ENCODE data around the gene CD247. TPM values are rescaled to one million over a fixed set of nuclear protein-coding genes. Genes with fewer than 3 reads are reported as not detected.

Gene CD247
- total and polyA plus RNA-seq, 2 experiments from 2014 or later = not detected

DNA sequence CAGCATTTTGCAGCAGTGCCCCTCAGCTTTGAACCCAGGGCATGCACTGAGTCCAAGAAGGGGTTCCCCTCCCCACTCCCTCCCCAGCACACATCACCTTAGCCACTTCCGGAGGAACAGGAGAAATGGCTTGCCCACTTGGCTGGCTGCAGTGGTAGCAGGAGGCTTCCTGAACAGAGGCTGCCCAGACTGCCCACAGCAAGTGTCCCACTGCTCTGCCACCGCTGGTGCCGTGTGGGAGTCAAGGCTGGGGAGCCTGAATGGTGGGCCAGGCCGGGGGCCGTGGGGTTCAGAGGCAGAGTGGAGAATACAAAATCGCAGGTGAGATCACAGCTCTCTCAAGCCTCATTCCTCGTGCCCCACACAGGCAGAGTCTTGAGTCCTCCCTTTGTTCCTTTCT is 34.5 kb downstream of the CD247 start:
- TF ChIP-seq EZH2phosphoT487 (IDR thresholded peaks at IDR 0.05; ENCODE audit: insufficient read depth, low read depth) = no peak
- TF ChIP-seq EZH2 (IDR thresholded peaks at IDR 0.05; ENCODE audit: insufficient read depth, poor library complexity, severe bottlenecking) = no peak
- no peaks in the 10 kb centered on the region for H3K9me3 ChIP-seq (ENCODE audit: low read depth)
- H3F3A ChIP-seq (ENCODE audit: insufficient read depth) = no peaks in the 10 kb centered on the region
- no peaks in the 10 kb centered on the region for H3K79me2 ChIP-seq (ENCODE audit: insufficient read depth)
- H3K9me2 ChIP-seq (ENCODE audit: insufficient read depth) = no peaks in the 10 kb centered on the region
- no peaks in the 10 kb centered on the region for H3K36me3 ChIP-seq (ENCODE audit: low read depth)
- no peak overlapping the region for H3K9ac ChIP-seq
- 65% methylated on average over 7 of the region's 7 CpGs for WGBS, 2 experiments (ENCODE audit: low coverage in 1 of 2, low lambda C conversion rate in 2 of 2, missing lambda C conversion rate in 2 of 2)
- no peaks in the 10 kb centered on the region for H4K20me1 ChIP-seq (ENCODE audit: insufficient read depth)
- H3K4me1 ChIP-seq (ENCODE audit: insufficient read depth) = no peaks in the 10 kb centered on the region
- no peak overlapping the region for H3K4me3 ChIP-seq
- no peak for DNase-seq
- H3K27ac ChIP-seq = no peak overlapping the region
- no peak overlapping the region for H3K4me2 ChIP-seq (ENCODE audit: unreplicated experiment)
- H2AFZ ChIP-seq = no peak overlapping the region
- peaks cover 22% of the 10 kb centered on the region; the same call in 1 of the 2 replicates for H3K27me3 ChIP-seq (replicated peaks; ENCODE audit: insufficient read depth)
- in situ Hi-C loops (cut with MboI) = no loop called here

DNA sequence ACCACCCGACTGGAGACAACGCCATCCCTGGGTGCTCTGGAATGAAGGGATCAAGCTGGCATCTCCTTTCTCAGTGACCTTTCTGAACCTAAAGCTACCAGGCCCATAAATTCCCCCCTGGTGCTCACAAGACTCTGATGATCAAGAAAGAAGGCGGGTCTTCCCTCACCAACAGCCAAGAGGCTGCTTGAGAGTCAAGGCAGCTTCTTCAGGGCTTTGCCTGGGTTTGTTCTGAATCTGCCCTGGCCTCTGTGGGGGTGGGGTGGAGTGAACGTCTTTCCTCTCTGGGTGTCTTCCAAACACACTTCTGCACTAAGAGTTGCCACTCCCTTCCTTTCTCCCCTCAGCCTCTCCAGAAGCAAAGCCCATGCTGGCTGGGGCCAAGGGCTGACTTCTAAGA is 36.1 kb downstream of the CD247 start:
- in situ Hi-C loops (cut with MboI) = no loop called here
- Histone ChIP-seq H3K4me3 (no peak overlapping the region), H3K36me3 (ENCODE audit: low read depth) (no peaks in the 10 kb centered on the region), H3K27me3 (replicated peaks; ENCODE audit: insufficient read depth) (peaks cover 28% of the 10 kb centered on the region; the same call in 1 of the 2 replicates), H4K20me1 (ENCODE audit: insufficient read depth) (no peaks in the 10 kb centered on the region), H3K79me2 (ENCODE audit: insufficient read depth) (no peaks in the 10 kb centered on the region), H3K9me2 (ENCODE audit: insufficient read depth) (no peaks in the 10 kb centered on the region), H3K4me1 (ENCODE audit: insufficient read depth) (no peaks in the 10 kb centered on the region), H3K4me2 (ENCODE audit: unreplicated experiment) (no peak overlapping the region), H3K9me3 (ENCODE audit: low read depth) (no peaks in the 10 kb centered on the region), H2AFZ (no peak overlapping the region), H3K9ac (no peak overlapping the region), H3K27ac (no peak overlapping the region), H3F3A (ENCODE audit: insufficient read depth) (no peaks in the 10 kb centered on the region)
- TF ChIP-seq EZH2phosphoT487 (IDR thresholded peaks at IDR 0.05; ENCODE audit: insufficient read depth, low read depth) (no peak), EZH2 (IDR thresholded peaks at IDR 0.05; ENCODE audit: insufficient read depth, poor library complexity, severe bottlenecking) (no peak)
- 27 to 41% methylated on average over 4 of the region's 4 CpGs for WGBS, 2 experiments (ENCODE audit: low coverage in 1 of 2, low lambda C conversion rate in 2 of 2, missing lambda C conversion rate in 2 of 2)
- DNase-seq = no peak

DNA sequence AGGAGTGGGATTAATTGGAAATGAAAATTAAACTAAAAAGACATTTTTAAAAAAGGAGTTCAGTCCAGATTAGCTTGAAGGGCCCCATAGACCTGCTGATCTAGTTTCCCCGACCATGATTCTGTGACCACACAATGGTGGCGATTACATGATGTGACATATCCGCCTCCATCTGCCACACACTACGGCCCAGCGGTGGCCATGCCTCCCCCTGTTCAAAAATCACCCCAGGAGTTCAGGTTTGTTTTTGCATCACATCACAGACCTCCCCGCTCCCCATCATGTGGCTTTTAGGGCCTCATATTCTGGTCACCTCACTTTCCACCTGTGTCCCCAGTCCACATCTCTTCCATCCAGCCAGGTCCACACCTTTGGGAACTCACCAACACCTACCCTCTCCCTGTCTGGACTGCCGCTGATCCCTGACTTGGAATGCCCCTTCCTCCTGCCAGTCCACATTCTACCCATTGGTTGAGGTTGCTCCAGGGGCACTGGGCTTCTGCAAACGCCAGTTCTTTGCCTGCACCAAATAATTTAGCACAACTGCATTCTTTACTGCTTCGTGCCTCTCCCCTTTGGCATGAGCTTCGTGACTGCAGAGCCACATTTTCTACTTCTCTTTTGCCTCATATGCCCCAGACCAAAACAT is 38.9 kb downstream of the CD247 start:
- Histone ChIP-seq H3F3A (ENCODE audit: insufficient read depth) (no peaks in the 10 kb centered on the region), H3K36me3 (ENCODE audit: low read depth) (no peaks in the 10 kb centered on the region), H3K79me2 (ENCODE audit: insufficient read depth) (no peaks in the 10 kb centered on the region), H4K20me1 (ENCODE audit: insufficient read depth) (no peaks in the 10 kb centered on the region), H3K4me3 (no peak overlapping the region), H3K4me2 (ENCODE audit: unreplicated experiment) (no peak overlapping the region), H3K4me1 (ENCODE audit: insufficient read depth) (no peaks in the 10 kb centered on the region), H2AFZ (no peak overlapping the region), H3K9ac (no peak overlapping the region), H3K9me3 (ENCODE audit: low read depth) (no peaks in the 10 kb centered on the region), H3K27ac (no peak overlapping the region), H3K9me2 (ENCODE audit: insufficient read depth) (no peaks in the 10 kb centered on the region), H3K27me3 (replicated peaks; ENCODE audit: insufficient read depth) (peaks cover 35% of the 10 kb centered on the region)
- TF ChIP-seq EZH2phosphoT487 (IDR thresholded peaks at IDR 0.05; ENCODE audit: insufficient read depth, low read depth) (no peak), EZH2 (IDR thresholded peaks at IDR 0.05; ENCODE audit: insufficient read depth, poor library complexity, severe bottlenecking) (no peak)
- in situ Hi-C loops (cut with MboI) = no loop called here
- no peak for DNase-seq
- WGBS, 2 experiments (ENCODE audit: low coverage in 1 of 2, low lambda C conversion rate in 2 of 2, missing lambda C conversion rate in 2 of 2) = 35 to 46% methylated on average over 10 of the region's 10 CpGs

DNA sequence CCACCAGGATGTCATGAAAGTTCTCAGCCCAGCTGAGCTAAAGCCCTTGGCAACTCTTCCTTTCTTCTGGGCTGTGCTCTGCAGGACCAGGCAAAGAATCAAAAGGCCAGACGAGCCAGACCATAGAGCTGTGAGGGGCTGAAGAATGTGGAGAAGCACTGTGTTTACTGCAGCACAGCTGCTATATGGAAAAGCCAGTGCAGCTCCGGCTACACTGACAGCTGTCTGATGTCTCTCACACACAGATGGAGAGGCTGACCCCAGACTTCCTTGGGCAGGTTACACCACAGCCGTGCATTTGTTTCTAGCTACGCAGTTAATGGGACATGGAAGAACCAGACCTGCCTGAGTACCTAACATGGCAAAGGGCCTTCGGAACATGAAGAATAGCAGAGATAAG is 40.3 kb downstream of the CD247 start:
- in situ Hi-C loops (cut with MboI) = no loop called here
- H3K9me2 ChIP-seq (ENCODE audit: insufficient read depth) = no peaks in the 10 kb centered on the region
- no peak overlapping the region for H3K4me3 ChIP-seq
- no peak for TF ChIP-seq EZH2 (IDR thresholded peaks at IDR 0.05; ENCODE audit: insufficient read depth, poor library complexity, severe bottlenecking)
- no peak for TF ChIP-seq EZH2phosphoT487 (IDR thresholded peaks at IDR 0.05; ENCODE audit: insufficient read depth, low read depth)
- no peak overlapping the region for H3K4me2 ChIP-seq (ENCODE audit: unreplicated experiment)
- no peak overlapping the region for H3K27ac ChIP-seq
- no peaks in the 10 kb centered on the region for H3K79me2 ChIP-seq (ENCODE audit: insufficient read depth)
- H2AFZ ChIP-seq = no peak overlapping the region
- 17 to 19% methylated on average over 5 of the region's 5 CpGs for WGBS, 2 experiments (ENCODE audit: low coverage in 1 of 2, low lambda C conversion rate in 2 of 2, missing lambda C conversion rate in 2 of 2)
- no peaks in the 10 kb centered on the region for H3F3A ChIP-seq (ENCODE audit: insufficient read depth)
- H3K9me3 ChIP-seq (ENCODE audit: low read depth) = no peaks in the 10 kb centered on the region
- H3K36me3 ChIP-seq (ENCODE audit: low read depth) = no peaks in the 10 kb centered on the region
- H4K20me1 ChIP-seq (ENCODE audit: insufficient read depth) = no peaks in the 10 kb centered on the region
- DNase-seq = no peak
- H3K27me3 ChIP-seq (replicated peaks; ENCODE audit: insufficient read depth) = peaks cover 35% of the 10 kb centered on the region
- no peak overlapping the region for H3K9ac ChIP-seq
- no peaks in the 10 kb centered on the region for H3K4me1 ChIP-seq (ENCODE audit: insufficient read depth)

Data from GM23248 (cell line).